Testis (tissue), 3 donors: Measurements from ENCODE around the gene NUCB1. TPM values are rescaled to one million over a fixed set of nuclear protein-coding genes. Genes with fewer than 3 reads are reported as not detected.

ENCODE experiments used
- DNase-seq: peaks from one replicate; pipeline ENCODE4 v3.0.0-alpha.2; 2019
- H3K27ac ChIP-seq, 2 donors: fragments of 200-600 bp; sonication (generic); one replicate each; pipeline ENCODE4 v1.5.1; 2019
- H3K27me3 ChIP-seq: fragments of 200-600 bp; sonication (generic); one replicate; pipeline ENCODE4 v1.5.1; 2019
- H3K36me3 ChIP-seq: fragments of 200-600 bp; sonication (generic); one replicate; pipeline ENCODE4 v1.5.1; 2017; ENCODE audit warnings: low read depth; ENCODE audit errors: missing control alignments
- H3K4me1 ChIP-seq: fragments of 200-600 bp; sonication (generic); one replicate; pipeline ENCODE4 v1.5.1; 2019
- H3K4me3 ChIP-seq, 2 donors: fragments of 200-600 bp; sonication (generic); one replicate each; pipeline ENCODE4 v1.5.1; 2017 to 2019
- H3K9me3 ChIP-seq: fragments of 200-600 bp; sonication (generic); one replicate; pipeline ENCODE4 v1.5.1; 2017
- POLR2A ChIP-seq: fragments of 450-650 bp; IDR thresholded peaks from one replicate; pipeline ENCODE4 v1.6.1; 2017; ENCODE audit warnings: antibody characterized with exemption, mild to moderate bottlenecking, moderate library complexity
- WGBS, 2 donors: methylation state at CpG; one replicate each; pipeline ENCODE4 v1.1.5; 2018; 5-methylcytosine and 5-hydroxymethylcytosine counted together
- intact Hi-C: fragments of 100-400 bp; cut with DNase I; formaldehyde crosslinking; loops from one replicate; pipeline ENCODE4 v1.15.1; 2023; ENCODE audit warnings: low total_unique reads
- polyA plus RNA-seq: library from polyadenylated mRNA; stranded (reverse); fragments of 350-450 nt; fragmentation: Illumina TruSeq; extraction: RNeasy Lipid Tissue Mini Kit (QIAGEN cat#74804); gene quantifications from one replicate; pipeline ENCODE4 v1.2.3, GENCODE V29; 2014; ENCODE audit warnings: low read depth, low replicate concordance; ENCODE audit not compliant: insufficient read depth
- total RNA-seq, 2 donors: library from RNA; depleted of rRNA; stranded (reverse); fragments of >200 nt; gene quantifications; one replicate each; pipeline ENCODE4 v1.2.3, GENCODE V29; 2016
- TF ChIP-seq, protein P1 (sequence below), 3 experiments: fragments of 450-650 bp in 2 of 3; fragments of 200-600 bp in 1 of 3; sonication (generic) in 1 of 3; IDR thresholded peaks; one replicate each; pipeline ENCODE4 v1.5.1; 2016 to 2019; ENCODE audit warnings: antibody characterized with exemption in 3 of 3, mild to moderate bottlenecking in 2 of 3, moderate library complexity in 1 of 3

Gene NUCB1
- total and polyA plus RNA-seq, 3 donors from 2014 or later: 136 to 208 (median 139) TPM

DNA sequence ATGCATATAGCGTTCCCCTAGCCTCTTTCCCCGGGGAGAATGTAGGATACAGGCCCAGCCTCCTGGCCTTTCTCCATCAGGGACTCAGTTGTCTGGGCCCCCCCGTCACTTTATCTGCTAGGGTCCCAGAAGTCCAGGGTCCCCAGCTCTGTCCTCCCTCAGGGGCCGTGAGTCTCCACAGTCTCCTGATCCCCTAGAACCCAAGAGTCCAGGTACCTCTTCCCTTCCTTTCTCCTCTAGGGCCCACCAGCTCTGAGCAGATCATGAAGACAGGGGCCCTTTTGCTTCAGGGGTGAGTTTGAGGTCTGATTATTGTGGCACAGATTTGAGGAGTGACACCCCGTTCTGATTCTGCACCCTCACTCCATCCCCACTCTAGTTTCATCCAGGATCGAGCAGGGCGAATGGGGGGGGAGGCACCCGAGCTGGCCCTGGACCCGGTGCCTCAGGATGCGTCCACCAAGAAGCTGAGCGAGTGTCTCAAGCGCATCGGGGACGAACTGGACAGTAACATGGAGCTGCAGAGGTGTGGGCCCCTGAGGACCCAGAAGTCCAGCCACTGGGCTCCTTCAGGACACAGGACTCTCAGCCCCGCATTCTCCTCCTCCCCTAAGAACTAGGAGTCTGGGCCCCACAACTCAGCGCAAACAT is 55.3 kb downstream of the NUCB1 start:
- Histone ChIP-seq H3K27ac (peak overlapping the region; percentile 73 to 83), H3K27me3 (no peaks in the 10 kb centered on the region), H3K9me3 (no peaks in the 10 kb centered on the region), H3K36me3 (no peaks in the 10 kb centered on the region), H3K4me1 (peaks cover 10% of the 10 kb centered on the region), H3K4me3 (peak overlapping the region; percentile 81 to 82)
- 16 to 35% methylated on average over 6 to 16 of the region's 16 CpGs for WGBS, 2 donors
- DNase-seq: no peak
- TF ChIP-seq, protein P1, sequence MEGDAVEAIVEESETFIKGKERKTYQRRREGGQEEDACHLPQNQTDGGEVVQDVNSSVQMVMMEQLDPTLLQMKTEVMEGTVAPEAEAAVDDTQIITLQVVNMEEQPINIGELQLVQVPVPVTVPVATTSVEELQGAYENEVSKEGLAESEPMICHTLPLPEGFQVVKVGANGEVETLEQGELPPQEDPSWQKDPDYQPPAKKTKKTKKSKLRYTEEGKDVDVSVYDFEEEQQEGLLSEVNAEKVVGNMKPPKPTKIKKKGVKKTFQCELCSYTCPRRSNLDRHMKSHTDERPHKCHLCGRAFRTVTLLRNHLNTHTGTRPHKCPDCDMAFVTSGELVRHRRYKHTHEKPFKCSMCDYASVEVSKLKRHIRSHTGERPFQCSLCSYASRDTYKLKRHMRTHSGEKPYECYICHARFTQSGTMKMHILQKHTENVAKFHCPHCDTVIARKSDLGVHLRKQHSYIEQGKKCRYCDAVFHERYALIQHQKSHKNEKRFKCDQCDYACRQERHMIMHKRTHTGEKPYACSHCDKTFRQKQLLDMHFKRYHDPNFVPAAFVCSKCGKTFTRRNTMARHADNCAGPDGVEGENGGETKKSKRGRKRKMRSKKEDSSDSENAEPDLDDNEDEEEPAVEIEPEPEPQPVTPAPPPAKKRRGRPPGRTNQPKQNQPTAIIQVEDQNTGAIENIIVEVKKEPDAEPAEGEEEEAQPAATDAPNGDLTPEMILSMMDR (IDR thresholded peaks at IDR 0.05): no peak
- TF ChIP-seq POLR2A: no peak
- intact Hi-C loops: no loop called here

DNA sequence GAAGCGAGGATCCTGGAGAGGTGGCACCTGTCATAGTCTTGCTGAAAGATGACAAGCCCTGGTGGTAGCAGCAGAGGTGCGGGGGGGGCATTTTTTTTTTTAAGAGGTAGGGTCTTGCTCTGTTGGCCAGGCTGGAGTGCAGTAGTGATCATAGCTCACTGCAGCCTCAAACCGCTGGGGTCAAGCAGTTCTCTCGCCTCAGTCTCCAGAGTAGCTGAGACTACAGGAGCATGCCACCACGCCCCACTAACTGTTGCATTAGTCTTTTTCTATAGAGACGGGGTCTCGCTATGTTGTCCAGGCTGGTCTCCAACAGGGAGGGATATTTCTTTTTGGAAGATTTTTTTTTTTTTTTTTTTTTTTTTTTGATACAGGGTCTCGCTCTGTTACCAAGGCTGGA is 57.9 kb downstream of the NUCB1 start:
- intact Hi-C loops: no loop called here
- H3K4me1 ChIP-seq: peaks cover 13% of the 10 kb centered on the region
- no peaks in the 10 kb centered on the region for H3K9me3 ChIP-seq
- WGBS, 2 donors: 95 to 96% methylated on average over 8 of the region's 8 CpGs
- no peak overlapping the region for H3K27ac ChIP-seq
- DNase-seq: no peak
- H3K27me3 ChIP-seq: no peaks in the 10 kb centered on the region
- H3K4me3 ChIP-seq: no peak overlapping the region
- no peaks in the 10 kb centered on the region for H3K36me3 ChIP-seq
- no peak for TF ChIP-seq POLR2A
- TF ChIP-seq, protein P1 (IDR thresholded peaks at IDR 0.05): no peak

DNA sequence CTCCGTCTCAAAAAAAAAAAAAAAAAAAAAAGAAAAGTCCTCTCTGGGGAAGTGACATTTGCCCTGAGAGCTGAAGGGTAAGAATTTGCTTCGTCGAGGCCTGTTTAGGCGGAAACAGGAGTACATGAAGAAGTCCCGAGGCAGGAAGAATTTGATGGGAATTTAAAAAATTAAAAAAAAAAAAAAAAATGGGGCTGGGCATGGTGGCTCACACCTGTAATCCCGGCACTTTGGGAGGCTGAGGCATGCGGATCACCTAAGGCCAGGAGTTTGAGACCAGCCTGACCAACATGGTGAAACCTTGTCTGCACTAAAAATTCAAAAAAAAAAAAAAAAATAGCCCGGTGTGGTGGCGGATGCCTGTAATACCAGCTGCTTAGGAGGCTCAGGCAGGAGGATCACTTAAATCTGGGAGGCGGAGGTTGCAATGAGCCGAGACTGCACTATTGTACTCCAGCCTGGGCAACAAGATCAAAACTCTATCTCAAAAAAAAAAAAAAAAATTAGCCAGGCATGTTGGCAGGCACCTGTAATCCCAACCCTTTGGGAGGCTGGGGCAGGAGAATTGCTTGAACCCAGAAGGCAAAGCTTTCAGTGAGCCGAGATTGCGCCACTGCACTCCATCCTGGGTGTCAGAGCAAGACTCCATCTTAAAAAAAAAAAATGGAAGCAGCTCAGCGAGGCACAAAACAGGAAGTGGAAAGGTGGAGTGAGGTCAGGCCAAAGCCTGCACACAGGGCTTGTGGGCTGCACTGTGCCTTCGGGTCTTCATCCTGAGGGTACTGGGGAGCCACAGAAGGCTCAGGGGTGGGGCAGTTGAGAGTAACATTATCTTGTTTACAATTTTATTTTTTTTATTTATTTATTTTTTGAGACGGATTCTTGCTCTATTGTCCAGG is 59.5 kb downstream of the NUCB1 start:
- Histone ChIP-seq H3K27ac (no peak overlapping the region), H3K4me3 (no peak overlapping the region), H3K36me3 (no peaks in the 10 kb centered on the region), H3K9me3 (no peaks in the 10 kb centered on the region), H3K4me1 (peaks cover 23% of the 10 kb centered on the region), H3K27me3 (no peaks in the 10 kb centered on the region)
- intact Hi-C loops: no loop called here
- 85 to 87% methylated on average over 16 of the region's 16 CpGs for WGBS, 2 donors
- DNase-seq: no peak
- no peak for TF ChIP-seq POLR2A
- TF ChIP-seq, protein P1 (IDR thresholded peaks at IDR 0.05): no peak

DNA sequence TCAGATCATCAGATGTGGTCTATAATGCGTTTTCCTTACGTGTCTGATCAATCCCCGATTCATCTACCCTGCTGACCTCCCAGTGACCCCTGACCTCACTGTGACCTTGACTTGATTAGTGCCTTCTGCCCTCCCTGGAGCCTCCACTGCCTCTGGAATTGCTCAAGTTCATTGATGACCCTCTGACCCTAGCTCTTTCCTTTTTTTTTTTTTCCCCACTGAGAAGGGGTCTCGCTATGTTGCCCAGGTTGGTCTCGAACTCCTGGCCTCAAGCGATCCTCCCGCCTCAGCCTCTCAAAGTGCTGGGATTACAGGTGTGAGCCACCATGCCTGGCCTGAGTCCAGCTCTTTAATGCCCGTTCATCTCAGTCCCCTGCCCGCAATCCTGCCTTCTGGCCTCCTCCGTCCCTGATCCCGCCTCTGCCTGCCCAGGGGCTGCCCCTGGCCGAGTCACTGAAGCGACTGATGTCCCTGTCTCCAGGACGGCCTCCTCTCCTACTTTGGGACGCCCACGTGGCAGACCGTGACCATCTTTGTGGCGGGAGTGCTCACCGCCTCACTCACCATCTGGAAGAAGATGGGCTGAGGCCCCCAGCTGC is 61.0 kb downstream of the NUCB1 start:
- Histone ChIP-seq H3K4me3 (no peak overlapping the region), H3K27me3 (no peaks in the 10 kb centered on the region), H3K4me1 (peaks cover 25% of the 10 kb centered on the region), H3K9me3 (no peaks in the 10 kb centered on the region), H3K36me3 (no peaks in the 10 kb centered on the region), H3K27ac (no peak overlapping the region)
- intact Hi-C loops: no loop called here
- WGBS, 2 donors: 90% methylated on average over 19 of the region's 19 CpGs
- no peak for TF ChIP-seq POLR2A
- TF ChIP-seq, protein P1 (IDR thresholded peaks at IDR 0.05): no peak
- DNase-seq: no peak
